Neural crest cell (in vitro differentiated cells): ENCODE data around the gene MYO1G. TPM values are rescaled to one million over a fixed set of nuclear protein-coding genes. Genes with fewer than 3 reads are reported as not detected.

ENCODE experiments used
- DNase-seq: peaks from one replicate; pipeline ENCODE4 v3.0.0; 2021; ENCODE audit warnings: low read depth, mixed read lengths, low spot score
- H3K27ac Mint-ChIP-seq: one replicate; pipeline ENCODE4 v1.8.0; 2021; ENCODE audit warnings: mild to moderate bottlenecking, mixed read lengths; ENCODE audit not compliant: unreplicated experiment
- H3K27me3 Mint-ChIP-seq: 2 replicates; pipeline ENCODE4 v1.8.0; 2021; ENCODE audit warnings: low read depth, mild to moderate bottlenecking, mixed read lengths
- H3K36me3 Mint-ChIP-seq: 2 replicates; pipeline ENCODE4 v1.8.0; 2021; ENCODE audit warnings: low read depth, mild to moderate bottlenecking, mixed read lengths
- H3K4me1 Mint-ChIP-seq: 2 replicates; pipeline ENCODE4 v1.8.0; 2021; ENCODE audit warnings: mixed read lengths
- H3K4me3 Mint-ChIP-seq: one replicate; pipeline ENCODE4 v1.8.0; 2021; ENCODE audit warnings: mild to moderate bottlenecking, mixed read lengths
- H3K9me3 Mint-ChIP-seq: 2 replicates; pipeline ENCODE4 v1.8.0; 2021; ENCODE audit warnings: mixed read lengths
- CTCF ChIP-seq: fragments of 200-600 bp; sonication (generic); conservative IDR thresholded peaks from 2 replicates; pipeline ENCODE4 v1.5.0; 2021; ENCODE audit warnings: antibody characterized with exemption, mild to moderate bottlenecking
- total RNA-seq: library from RNA; stranded (reverse); gene quantifications from 2 replicates; pipeline ENCODE4 v1.2.1, GENCODE V29; 2021

MYO1G gene
- total RNA-seq, 1 donor from 2014 or later: 0.49 TPM

GRCh38 chr7:44976746-44977196 lies 2.0 kb downstream of the MYO1G start:
- Mint-ChIP-seq H3K4me3 (no peak overlapping the region), H3K36me3 (no peaks in the 10 kb centered on the region), H3K9me3 (no peaks in the 10 kb centered on the region), H3K27me3 (no peaks in the 10 kb centered on the region), H3K27ac (no peak overlapping the region), H3K4me1 (peaks cover 14% of the 10 kb centered on the region)
- TF ChIP-seq CTCF: no peak
- no peak for DNase-seq

- DNase-seq: no peak
- Mint-ChIP-seq H3K4me1 (peaks cover 14% of the 10 kb centered on the region), H3K27ac (no peak overlapping the region), H3K36me3 (no peaks in the 10 kb centered on the region), H3K27me3 (no peaks in the 10 kb centered on the region), H3K4me3 (no peak overlapping the region), H3K9me3 (no peaks in the 10 kb centered on the region)
- TF ChIP-seq CTCF: no peak
Measured at GRCh38 chr7:44976040-44976745, 2.6 kb downstream of the MYO1G start.

GRCh38 chr7:44975331-44976039 lies 3.3 kb downstream of the MYO1G start:
- no peak overlapping the region for H3K4me3 Mint-ChIP-seq
- no peak for DNase-seq
- no peak for TF ChIP-seq CTCF
- H3K36me3 Mint-ChIP-seq: no peaks in the 10 kb centered on the region
- H3K27ac Mint-ChIP-seq: no peak overlapping the region
- H3K27me3 Mint-ChIP-seq: no peaks in the 10 kb centered on the region
- H3K4me1 Mint-ChIP-seq: peaks cover 9% of the 10 kb centered on the region
- no peaks in the 10 kb centered on the region for H3K9me3 Mint-ChIP-seq

- Mint-ChIP-seq H3K4me1 (peaks cover 4% of the 10 kb centered on the region), H3K27ac (no peak overlapping the region), H3K27me3 (no peaks in the 10 kb centered on the region), H3K4me3 (no peak overlapping the region), H3K9me3 (no peaks in the 10 kb centered on the region), H3K36me3 (no peaks in the 10 kb centered on the region)
- DNase-seq: no peak
- TF ChIP-seq CTCF: no peak
Measured at GRCh38 chr7:44974549-44974948, 4.3 kb downstream of the MYO1G start.

- Mint-ChIP-seq H3K27ac (peak overlapping the region; percentile 12), H3K4me3 (no peak overlapping the region), H3K9me3 (no peaks in the 10 kb centered on the region), H3K27me3 (no peaks in the 10 kb centered on the region), H3K36me3 (no peaks in the 10 kb centered on the region), H3K4me1 (no peaks in the 10 kb centered on the region)
- TF ChIP-seq CTCF: peak; percentile 60
- peak; percentile 25 for DNase-seq
Measured at GRCh38 chr7:44973610-44974401, 5.0 kb downstream of the MYO1G start.
